ENCODE measurements around the gene UBAC2.

The UBAC2 gene

DNA sequence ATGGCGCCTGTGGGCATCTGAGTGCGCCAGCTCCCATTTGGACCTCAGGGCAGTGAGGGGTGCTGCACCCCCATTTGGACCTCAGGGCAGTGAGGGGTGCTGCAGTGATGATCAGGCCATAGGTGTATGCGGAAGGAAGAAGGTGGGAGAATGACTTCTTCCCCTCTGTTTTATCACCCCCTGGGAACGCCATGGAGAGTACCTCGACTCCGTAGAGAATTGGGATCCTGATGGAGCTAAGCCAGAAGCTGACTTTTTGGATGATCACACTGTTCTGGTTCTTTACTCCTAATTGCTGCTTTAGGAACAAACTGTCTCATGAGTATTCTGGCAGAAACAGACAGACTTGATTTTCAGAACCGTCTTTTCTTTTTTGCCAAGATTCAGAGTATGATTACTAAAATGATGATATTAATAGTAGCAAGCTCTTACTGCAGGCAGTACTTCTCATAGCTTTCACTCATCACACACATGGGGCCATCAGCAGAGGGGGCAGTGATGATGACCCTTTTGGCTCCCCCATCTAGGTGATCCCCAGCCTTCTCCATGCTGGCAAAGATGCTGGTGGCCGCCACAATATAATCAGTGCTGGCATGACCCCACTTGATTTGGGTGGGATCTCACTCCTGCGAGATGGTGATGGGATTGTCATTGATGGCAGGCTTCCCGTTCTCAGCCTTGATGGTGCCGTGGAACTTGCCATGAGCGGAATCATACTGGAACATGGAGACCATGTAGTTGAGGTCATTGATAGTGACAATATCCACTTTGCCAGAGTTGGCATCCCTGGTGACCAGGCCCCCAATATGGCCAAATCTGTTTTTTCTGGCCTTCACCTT, 10.3 kb upstream of the UBAC2 start:
- H3K9me3 ChIP-seq (ENCODE audit: insufficient read depth, low read depth, low read length) = no peaks in the 10 kb centered on the region
- no peak overlapping the region for H3K27ac ChIP-seq (ENCODE audit: low read length)
- H3K4me3 ChIP-seq (ENCODE audit: low read length) = no peak overlapping the region

GRCh38 chr13:99191336-99191899, 9.2 kb upstream of the UBAC2 start:
- Histone ChIP-seq H3K27ac (ENCODE audit: low read length) (no peak overlapping the region), H3K9me3 (ENCODE audit: insufficient read depth, low read depth, low read length) (no peaks in the 10 kb centered on the region)

More for the DNA sequence above, 10.3 kb upstream of the UBAC2 start:
- peaks cover 3% of the 10 kb centered on the region; the same call in 1 of the 2 replicates for H3K4me1 ChIP-seq (ENCODE audit: insufficient read depth, low read length)
- peaks cover 7% of the 10 kb centered on the region for H3K27me3 ChIP-seq (ENCODE audit: insufficient read depth, low read length)
- no peaks in the 10 kb centered on the region for H3K36me3 ChIP-seq (ENCODE audit: insufficient read depth, low read depth, low read length)
- no peak overlapping the region for H3K9ac ChIP-seq (ENCODE audit: low read depth, low read length)

DNA sequence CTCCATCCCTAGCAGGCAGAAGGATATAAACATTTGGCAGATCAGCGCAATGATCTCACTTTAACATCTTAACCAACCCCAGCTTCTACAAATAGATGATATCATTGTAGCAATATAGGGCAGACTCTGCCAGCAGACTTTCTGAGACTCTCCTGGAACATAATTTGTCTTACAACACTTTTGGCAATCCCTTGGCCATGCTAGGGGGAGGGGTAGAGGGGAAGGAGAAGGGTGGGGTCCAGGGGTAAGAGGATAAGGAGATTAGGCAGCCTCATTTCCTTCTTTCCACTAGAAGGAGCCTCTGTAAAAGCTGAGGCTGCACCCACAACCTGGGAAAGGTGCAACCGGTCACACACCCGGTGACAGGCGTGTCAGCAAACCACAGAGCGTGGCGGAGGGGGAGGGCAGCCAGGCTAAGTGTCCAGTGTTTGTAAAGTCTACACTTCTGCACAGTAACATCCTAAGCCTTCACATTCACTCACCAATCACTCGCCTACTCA, 8.7 kb upstream of the UBAC2 start:
- Histone ChIP-seq H3K36me3 (ENCODE audit: insufficient read depth, low read depth, low read length) (no peaks in the 10 kb centered on the region), H3K9ac (ENCODE audit: low read depth, low read length) (no peak overlapping the region), H3K27me3 (ENCODE audit: insufficient read depth, low read length) (peaks cover 5% of the 10 kb centered on the region), H3K4me3 (ENCODE audit: low read length) (no peak overlapping the region), H3K4me1 (ENCODE audit: insufficient read depth, low read length) (no peaks in the 10 kb centered on the region), H3K9me3 (ENCODE audit: insufficient read depth, low read depth, low read length) (no peaks in the 10 kb centered on the region), H3K27ac (ENCODE audit: low read length) (no peak overlapping the region)

More at GRCh38 chr13:99191336-99191899, 9.2 kb upstream of the UBAC2 start:
- Histone ChIP-seq H3K36me3 (ENCODE audit: insufficient read depth, low read depth, low read length) (no peaks in the 10 kb centered on the region), H3K4me1 (ENCODE audit: insufficient read depth, low read length) (no peaks in the 10 kb centered on the region), H3K4me3 (ENCODE audit: low read length) (no peak overlapping the region), H3K9ac (ENCODE audit: low read depth, low read length) (no peak overlapping the region), H3K27me3 (ENCODE audit: insufficient read depth, low read length) (peaks cover 7% of the 10 kb centered on the region)

DNA sequence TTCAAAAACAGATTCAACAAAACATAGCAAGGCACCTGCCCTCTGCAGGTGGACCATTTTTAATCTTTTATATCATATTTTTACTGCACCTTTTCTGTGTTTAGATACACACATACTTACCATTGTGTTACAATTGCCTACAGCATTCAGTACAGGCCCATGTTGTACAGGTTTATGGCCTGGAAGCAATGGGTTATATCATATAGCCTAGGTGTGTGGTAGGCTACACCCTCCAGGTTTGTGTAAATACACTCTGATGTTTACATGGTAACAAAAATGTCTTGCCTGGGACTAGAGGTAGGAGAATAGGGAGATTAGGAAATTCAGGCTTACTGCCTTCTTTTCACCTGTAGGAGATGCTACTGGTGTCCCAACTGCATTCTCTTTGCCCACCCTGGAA, 8.2 kb upstream of the UBAC2 start:
- Histone ChIP-seq H3K27me3 (ENCODE audit: insufficient read depth, low read length) (no peaks in the 10 kb centered on the region; the same call in 1 of the 2 replicates), H3K36me3 (ENCODE audit: insufficient read depth, low read depth, low read length) (no peaks in the 10 kb centered on the region), H3K27ac (ENCODE audit: low read length) (no peak overlapping the region), H3K4me3 (ENCODE audit: low read length) (no peak overlapping the region), H3K9ac (ENCODE audit: low read depth, low read length) (no peak overlapping the region), H3K9me3 (ENCODE audit: insufficient read depth, low read depth, low read length) (no peaks in the 10 kb centered on the region), H3K4me1 (ENCODE audit: insufficient read depth, low read length) (no peaks in the 10 kb centered on the region)

GRCh38 chr13:99193152-99193551, 7.5 kb upstream of the UBAC2 start:
- H3K9ac ChIP-seq (ENCODE audit: low read depth, low read length) = no peak overlapping the region
- H3K36me3 ChIP-seq (ENCODE audit: insufficient read depth, low read depth, low read length) = no peaks in the 10 kb centered on the region
- H3K9me3 ChIP-seq (ENCODE audit: insufficient read depth, low read depth, low read length) = no peaks in the 10 kb centered on the region
- no peaks in the 10 kb centered on the region; the same call in 1 of the 2 replicates for H3K27me3 ChIP-seq (ENCODE audit: insufficient read depth, low read length)
- H3K27ac ChIP-seq (ENCODE audit: low read length) = no peak overlapping the region
- no peak overlapping the region for H3K4me3 ChIP-seq (ENCODE audit: low read length)
- no peaks in the 10 kb centered on the region for H3K4me1 ChIP-seq (ENCODE audit: insufficient read depth, low read length)

DNA sequence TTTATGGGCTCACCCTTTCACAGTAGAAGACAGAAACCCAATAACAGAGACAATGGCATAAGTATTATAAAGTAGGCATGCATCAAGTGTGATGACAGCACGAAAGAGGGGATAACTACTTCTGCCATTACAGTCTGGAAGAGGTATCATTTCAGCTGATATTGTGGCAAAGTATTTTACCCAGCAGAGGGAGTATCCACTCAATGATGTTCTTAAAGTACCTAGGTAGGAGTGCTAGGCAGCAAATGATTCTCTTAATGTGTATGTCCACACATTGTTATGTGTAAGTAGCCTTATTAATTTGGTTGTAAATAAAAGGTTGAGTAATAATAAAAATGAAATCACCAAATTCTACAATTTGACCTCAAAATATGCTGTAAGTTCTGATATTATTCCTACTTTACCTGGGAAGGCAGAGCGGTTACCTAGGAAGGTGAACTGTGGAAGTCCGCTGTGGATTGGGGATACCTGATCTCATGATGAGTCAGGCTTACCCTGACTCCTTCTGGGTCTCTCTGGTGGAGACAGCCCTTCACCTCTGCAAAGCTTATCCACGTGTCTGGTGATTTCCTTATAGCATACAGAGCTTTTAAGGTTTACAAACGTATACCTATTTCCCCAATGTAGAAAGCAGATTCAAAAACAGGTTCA, 4.1 kb upstream of the UBAC2 start:
- Histone ChIP-seq H3K27ac (ENCODE audit: low read length) (no peak overlapping the region), H3K9ac (ENCODE audit: low read depth, low read length) (no peak overlapping the region), H3K9me3 (ENCODE audit: insufficient read depth, low read depth, low read length) (no peaks in the 10 kb centered on the region), H3K27me3 (ENCODE audit: insufficient read depth, low read length) (no peaks in the 10 kb centered on the region; the same call in 1 of the 2 replicates), H3K36me3 (ENCODE audit: insufficient read depth, low read depth, low read length) (no peaks in the 10 kb centered on the region), H3K4me1 (ENCODE audit: insufficient read depth, low read length) (no peaks in the 10 kb centered on the region), H3K4me3 (ENCODE audit: low read length) (no peak overlapping the region)

DNA sequence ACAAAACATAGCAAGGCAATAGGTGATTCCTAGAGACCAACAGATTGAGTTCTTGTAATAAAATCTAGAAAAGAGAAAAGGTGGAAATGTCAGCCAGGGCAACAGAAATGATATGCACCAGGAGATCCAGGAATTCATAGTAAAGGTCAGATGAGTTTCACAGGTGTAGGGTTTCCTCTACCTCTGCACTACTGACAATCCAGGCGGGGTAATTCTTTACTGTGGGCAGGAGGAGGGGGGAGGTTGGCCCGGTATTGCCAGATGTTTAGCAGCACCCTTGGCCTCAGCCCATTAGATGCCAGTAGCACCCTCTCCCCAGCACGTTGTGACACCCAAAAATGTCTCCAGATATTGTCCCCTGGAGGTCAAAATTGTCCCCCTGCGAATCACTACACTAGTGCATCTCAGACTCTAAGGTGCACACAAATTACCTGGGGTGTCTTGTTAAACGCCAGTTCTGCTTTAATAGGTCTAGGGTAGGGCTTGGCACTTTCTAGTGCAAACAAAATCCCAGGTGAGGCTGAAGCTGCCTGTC, 3.5 kb upstream of the UBAC2 start:
- H3K9me3 ChIP-seq (ENCODE audit: insufficient read depth, low read depth, low read length) = no peaks in the 10 kb centered on the region
- no peaks in the 10 kb centered on the region for H3K4me1 ChIP-seq (ENCODE audit: insufficient read depth, low read length)
- H3K36me3 ChIP-seq (ENCODE audit: insufficient read depth, low read depth, low read length) = no peaks in the 10 kb centered on the region
- H3K27ac ChIP-seq (ENCODE audit: low read length) = no peak overlapping the region
- no peak overlapping the region for H3K4me3 ChIP-seq (ENCODE audit: low read length)
- H3K27me3 ChIP-seq (ENCODE audit: insufficient read depth, low read length) = no peaks in the 10 kb centered on the region; the same call in 1 of the 2 replicates
- H3K9ac ChIP-seq (ENCODE audit: low read depth, low read length) = no peak overlapping the region

- Histone ChIP-seq H3K4me3 (ENCODE audit: low read length) (peak overlapping the region; percentile 92), H3K36me3 (ENCODE audit: insufficient read depth, low read depth, low read length) (0 out of 2 replicates have a peak, but pooled peaks cover 4% of the 10 kb centered on the region), H3K27me3 (ENCODE audit: insufficient read depth, low read length) (no peaks in the 10 kb centered on the region), H3K4me1 (ENCODE audit: insufficient read depth, low read length) (no peaks in the 10 kb centered on the region), H3K9me3 (ENCODE audit: insufficient read depth, low read depth, low read length) (no peaks in the 10 kb centered on the region), H3K27ac (ENCODE audit: low read length) (peak overlapping the region; percentile 95), H3K9ac (ENCODE audit: low read depth, low read length) (peak overlapping the region; percentile 98)
Measured at GRCh38 chr13:99199541-99200431, 868 bp upstream of the UBAC2 start.

DNA sequence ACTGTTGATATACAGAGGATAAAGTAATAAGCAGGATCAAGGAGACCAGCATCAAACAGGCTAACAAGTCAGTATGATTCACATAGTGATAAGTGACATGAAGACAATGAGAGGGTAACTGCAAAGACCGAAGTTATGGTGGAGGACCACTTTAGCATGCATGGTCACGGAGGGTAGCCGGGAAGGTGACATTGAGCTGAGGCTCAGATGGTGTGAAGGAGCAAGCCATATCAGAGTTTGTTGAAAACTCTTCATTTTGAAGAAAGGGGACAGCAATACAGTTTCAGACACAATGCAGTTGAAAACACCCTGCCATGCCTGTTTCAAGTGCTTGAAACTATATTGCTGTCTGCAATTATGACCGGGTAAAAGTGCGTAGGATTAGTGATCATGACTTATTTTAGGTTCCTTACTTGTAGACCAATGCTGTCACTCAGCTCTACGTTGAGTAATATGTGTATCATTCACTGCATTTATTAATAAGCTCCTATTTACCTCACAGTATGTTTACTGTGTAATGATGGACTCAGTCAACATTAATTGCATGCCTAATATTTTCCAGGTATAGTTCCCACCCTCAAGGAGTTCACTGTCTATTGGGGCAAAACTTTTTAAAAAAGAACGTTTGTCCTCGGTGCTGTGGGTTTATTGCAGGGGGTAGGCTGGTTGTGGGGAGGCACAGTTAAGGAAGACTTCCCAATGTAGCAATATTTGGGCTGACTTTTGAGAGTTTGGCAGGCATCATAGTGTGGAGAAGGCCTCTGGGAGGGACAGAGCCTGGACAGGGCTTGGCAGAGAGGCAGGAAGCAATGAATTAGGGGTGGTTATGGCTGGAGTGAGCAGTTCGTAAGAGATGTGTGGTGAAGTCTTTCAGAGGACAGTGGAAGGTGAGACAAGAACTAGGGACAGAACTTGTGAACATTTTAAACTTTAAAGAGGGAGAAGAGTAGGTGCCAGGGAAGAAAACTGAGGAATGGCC, 3.2 kb downstream of the UBAC2 start:
- Histone ChIP-seq H3K4me1 (ENCODE audit: insufficient read depth, low read length) (no peaks in the 10 kb centered on the region), H3K4me3 (ENCODE audit: low read length) (no peak overlapping the region)

DNA sequence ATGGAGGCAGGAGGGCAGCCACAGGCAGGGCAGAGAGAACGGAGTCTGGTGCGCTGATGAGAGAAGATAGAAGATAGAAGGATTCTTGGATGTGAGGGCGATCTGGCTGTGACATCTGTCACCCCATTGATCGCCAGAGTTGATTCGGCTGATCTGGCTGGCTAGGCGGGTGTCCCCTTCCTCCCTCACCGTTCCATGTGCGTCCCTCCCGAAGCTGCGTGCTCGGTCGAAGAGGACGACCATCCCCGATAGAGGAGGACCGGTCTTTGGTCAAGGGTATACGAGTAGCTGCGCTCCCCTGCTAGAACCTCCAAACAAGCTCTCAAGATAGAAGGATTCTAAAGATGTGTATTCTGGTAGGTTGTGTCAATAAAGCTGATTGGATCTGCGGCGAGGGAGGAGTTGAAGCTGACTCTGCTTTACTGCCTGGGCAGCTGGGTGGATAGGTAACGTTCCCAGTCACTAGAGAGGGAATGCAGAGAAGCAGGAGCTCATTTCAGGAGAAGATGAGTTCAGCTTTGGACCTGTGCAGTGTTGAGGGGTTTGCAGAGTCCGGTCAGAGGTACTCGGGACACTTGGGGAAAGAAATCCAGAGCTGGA, 5.1 kb downstream of the UBAC2 start:
- Histone ChIP-seq H3K27me3 (ENCODE audit: insufficient read depth, low read length) (no peaks in the 10 kb centered on the region), H3K36me3 (ENCODE audit: insufficient read depth, low read depth, low read length) (peaks cover 11% of the 10 kb centered on the region; the same call in 1 of the 2 replicates), H3K4me1 (ENCODE audit: insufficient read depth, low read length) (no peaks in the 10 kb centered on the region), H3K9me3 (ENCODE audit: insufficient read depth, low read depth, low read length) (no peaks in the 10 kb centered on the region), H3K27ac (ENCODE audit: low read length) (no peak overlapping the region), H3K4me3 (ENCODE audit: low read length) (no peak overlapping the region), H3K9ac (ENCODE audit: low read depth, low read length) (no peak overlapping the region)

More for the DNA sequence above, 3.2 kb downstream of the UBAC2 start:
- Histone ChIP-seq H3K9ac (ENCODE audit: low read depth, low read length) (no peak overlapping the region), H3K27me3 (ENCODE audit: insufficient read depth, low read length) (no peaks in the 10 kb centered on the region), H3K36me3 (ENCODE audit: insufficient read depth, low read depth, low read length) (peaks cover 11% of the 10 kb centered on the region; the same call in 1 of the 2 replicates), H3K27ac (ENCODE audit: low read length) (no peak overlapping the region), H3K9me3 (ENCODE audit: insufficient read depth, low read depth, low read length) (no peaks in the 10 kb centered on the region)
